Colonic mucosa (tissue), 4 donors: ENCODE measurements around the gene HDLBP. TPM values are rescaled to one million over a fixed set of nuclear protein-coding genes. Genes with fewer than 3 reads are reported as not detected.

Source experiments
- DNase-seq: peaks from one replicate; pipeline ENCODE4 v3.0.0-alpha.2; 2020
- H3K27ac ChIP-seq: fragments of 200-600 bp; one replicate; pipeline ENCODE4 v1.8.0; 2021
- H3K27me3 ChIP-seq: fragments of 200-600 bp; one replicate; pipeline ENCODE4 v1.8.0; 2021
- H3K36me3 ChIP-seq: fragments of 200-600 bp; one replicate; pipeline ENCODE4 v1.8.0; 2021
- H3K4me1 ChIP-seq: fragments of 200-600 bp; one replicate; pipeline ENCODE4 v1.8.0; 2021; ENCODE audit warnings: mild to moderate bottlenecking
- H3K4me3 ChIP-seq: fragments of 200-600 bp; one replicate; pipeline ENCODE4 v1.8.0; 2021
- H3K9ac ChIP-seq, 2 donors: one replicate each; pipeline ENCODE4 v1.7.0; 2013; ENCODE audit warnings: control low read depth in 2 of 2, low read depth in 2 of 2, low read length in 2 of 2
- H3K9me3 ChIP-seq: fragments of 200-600 bp; one replicate; pipeline ENCODE4 v1.8.0; 2021
- intact Hi-C: fragments of 100-400 bp; cut with DNase I; formaldehyde crosslinking; loops from one replicate; pipeline ENCODE4 v1.14.1; 2022
- total RNA-seq, 2 donors: library from RNA; stranded (reverse); fragmentation: NEBNext Ultra II Directional in 1 of 2; extraction: Animal tissue kit (Norgen Biotek cat#: 25700) in 1 of 2; gene quantifications; one replicate each; pipeline ENCODE4 v1.2.1, GENCODE V29; 2021
- TF ChIP-seq, protein P1 (sequence below): fragments of 200-600 bp; IDR thresholded peaks from one replicate; pipeline ENCODE4 v1.8.0; 2022; ENCODE audit warnings: antibody characterized with exemption, mild to moderate bottlenecking
- donor health status: healthy.
- donor health status: DM: no; HTN: no; CAD: no.
- donor health status: DM: no; HTN: no; CAD: no.

Gene HDLBP
- total RNA-seq, 2 donors from 2014 or later, result 483 to 625 TPM

DNA sequence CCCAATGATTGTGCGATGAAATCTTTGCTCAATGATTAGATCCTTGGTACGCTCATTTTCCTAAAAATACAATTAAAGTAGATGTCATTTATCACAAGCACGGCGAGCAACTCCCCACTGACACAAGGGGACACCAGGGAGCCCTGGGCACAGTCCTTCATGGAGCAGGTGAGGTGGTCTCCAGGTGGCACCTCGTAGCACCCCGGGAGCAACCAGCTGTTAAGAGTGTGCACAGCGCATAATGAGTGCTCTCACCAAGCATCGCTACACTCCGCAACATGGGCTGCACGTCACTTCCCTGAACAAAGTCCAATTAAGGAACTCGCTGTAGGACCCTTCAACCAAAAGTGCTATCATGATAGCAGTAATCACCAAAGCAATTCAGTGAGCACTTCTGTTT lies 67.2 kb downstream of the HDLBP start:
- H3K4me1 ChIP-seq, result no peaks in the 10 kb centered on the region
- no peak for DNase-seq
- intact Hi-C loops, result no loop called here
- no peak overlapping the region for H3K27ac ChIP-seq
- H3K9ac ChIP-seq, result no peak overlapping the region
- TF ChIP-seq, protein P1, sequence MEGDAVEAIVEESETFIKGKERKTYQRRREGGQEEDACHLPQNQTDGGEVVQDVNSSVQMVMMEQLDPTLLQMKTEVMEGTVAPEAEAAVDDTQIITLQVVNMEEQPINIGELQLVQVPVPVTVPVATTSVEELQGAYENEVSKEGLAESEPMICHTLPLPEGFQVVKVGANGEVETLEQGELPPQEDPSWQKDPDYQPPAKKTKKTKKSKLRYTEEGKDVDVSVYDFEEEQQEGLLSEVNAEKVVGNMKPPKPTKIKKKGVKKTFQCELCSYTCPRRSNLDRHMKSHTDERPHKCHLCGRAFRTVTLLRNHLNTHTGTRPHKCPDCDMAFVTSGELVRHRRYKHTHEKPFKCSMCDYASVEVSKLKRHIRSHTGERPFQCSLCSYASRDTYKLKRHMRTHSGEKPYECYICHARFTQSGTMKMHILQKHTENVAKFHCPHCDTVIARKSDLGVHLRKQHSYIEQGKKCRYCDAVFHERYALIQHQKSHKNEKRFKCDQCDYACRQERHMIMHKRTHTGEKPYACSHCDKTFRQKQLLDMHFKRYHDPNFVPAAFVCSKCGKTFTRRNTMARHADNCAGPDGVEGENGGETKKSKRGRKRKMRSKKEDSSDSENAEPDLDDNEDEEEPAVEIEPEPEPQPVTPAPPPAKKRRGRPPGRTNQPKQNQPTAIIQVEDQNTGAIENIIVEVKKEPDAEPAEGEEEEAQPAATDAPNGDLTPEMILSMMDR, result no peak
- H3K36me3 ChIP-seq, result peaks cover 57% of the 10 kb centered on the region
- H3K4me3 ChIP-seq, result no peak overlapping the region
- H3K9me3 ChIP-seq, result no peaks in the 10 kb centered on the region
- no peaks in the 10 kb centered on the region for H3K27me3 ChIP-seq

DNA sequence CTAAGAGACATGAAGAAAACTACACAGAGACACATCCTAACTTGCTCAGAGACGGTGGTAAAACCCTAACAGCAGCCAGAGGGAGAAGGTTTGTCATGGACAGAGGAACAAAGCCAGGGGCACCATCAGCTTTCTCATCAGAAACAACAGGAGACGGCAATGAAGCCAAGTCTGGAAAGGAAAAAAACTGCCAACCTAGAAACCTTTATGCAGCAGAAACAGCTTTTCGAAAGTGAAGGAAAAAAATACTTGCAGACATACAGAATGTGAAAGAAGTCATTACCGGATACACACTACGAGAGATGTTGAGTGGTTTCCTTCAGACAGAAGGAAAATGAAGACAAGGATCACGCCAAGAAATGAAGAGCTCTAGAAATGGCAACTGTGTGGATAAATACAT lies 71.1 kb downstream of the HDLBP start:
- Histone ChIP-seq H3K27ac (no peak overlapping the region), H3K4me1 (no peaks in the 10 kb centered on the region), H3K9ac (no peak overlapping the region), H3K36me3 (peaks cover 64% of the 10 kb centered on the region), H3K9me3 (no peaks in the 10 kb centered on the region), H3K4me3 (no peak overlapping the region), H3K27me3 (no peaks in the 10 kb centered on the region)
- intact Hi-C loops, result no loop called here
- TF ChIP-seq, protein P1, result no peak
- DNase-seq, result no peak

DNA sequence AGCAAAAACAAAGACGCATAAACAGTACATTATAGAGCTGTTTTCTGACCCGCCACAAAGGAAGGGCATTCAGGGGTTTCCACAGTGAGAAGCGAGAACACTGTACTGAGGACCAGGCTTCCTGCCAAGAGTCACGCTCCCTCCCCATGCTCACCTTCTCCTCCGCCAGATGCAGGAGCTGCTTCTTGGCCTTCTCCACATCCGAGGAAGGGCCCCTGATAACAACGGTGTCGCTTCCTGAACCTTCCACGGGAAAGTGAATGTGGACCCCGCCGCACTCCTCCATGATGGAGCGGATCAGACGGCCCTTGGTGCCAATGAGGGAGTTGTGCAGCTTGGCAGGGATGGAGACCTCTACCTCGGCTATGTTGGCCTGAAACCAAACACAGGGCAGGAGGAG lies 73.2 kb downstream of the HDLBP start:
- TF ChIP-seq, protein P1, result no peak
- intact Hi-C loops, result no loop called here
- Histone ChIP-seq H3K27ac (no peak overlapping the region), H3K9me3 (no peaks in the 10 kb centered on the region), H3K27me3 (no peaks in the 10 kb centered on the region), H3K36me3 (peaks cover 65% of the 10 kb centered on the region), H3K4me3 (no peak overlapping the region), H3K4me1 (no peaks in the 10 kb centered on the region), H3K9ac (no peak overlapping the region)
- DNase-seq, result no peak

DNA sequence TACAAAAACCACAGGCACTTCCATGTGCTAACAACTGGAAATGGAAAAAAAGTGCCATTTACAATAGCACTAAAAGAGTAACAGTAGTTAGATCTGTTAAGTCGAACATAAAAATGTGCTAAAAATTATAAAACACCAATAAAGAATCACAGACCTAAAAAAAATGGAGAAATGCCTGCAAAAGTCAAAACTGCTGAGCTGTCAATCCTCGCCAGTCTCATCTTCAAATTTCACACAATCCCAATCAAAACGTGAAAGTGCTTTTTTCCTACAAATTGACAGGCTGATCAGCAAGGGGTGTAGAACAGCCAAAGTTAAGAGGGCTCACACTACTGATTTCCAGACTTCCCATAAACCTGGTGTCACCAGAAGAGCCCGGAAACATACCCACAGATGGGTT lies 73.8 kb downstream of the HDLBP start:
- Histone ChIP-seq H3K36me3 (peaks cover 69% of the 10 kb centered on the region), H3K27me3 (no peaks in the 10 kb centered on the region), H3K4me3 (no peak overlapping the region), H3K9me3 (no peaks in the 10 kb centered on the region), H3K4me1 (no peaks in the 10 kb centered on the region), H3K9ac (no peak overlapping the region), H3K27ac (no peak overlapping the region)
- DNase-seq, result no peak
- intact Hi-C loops, result no loop called here
- TF ChIP-seq, protein P1, result no peak

DNA sequence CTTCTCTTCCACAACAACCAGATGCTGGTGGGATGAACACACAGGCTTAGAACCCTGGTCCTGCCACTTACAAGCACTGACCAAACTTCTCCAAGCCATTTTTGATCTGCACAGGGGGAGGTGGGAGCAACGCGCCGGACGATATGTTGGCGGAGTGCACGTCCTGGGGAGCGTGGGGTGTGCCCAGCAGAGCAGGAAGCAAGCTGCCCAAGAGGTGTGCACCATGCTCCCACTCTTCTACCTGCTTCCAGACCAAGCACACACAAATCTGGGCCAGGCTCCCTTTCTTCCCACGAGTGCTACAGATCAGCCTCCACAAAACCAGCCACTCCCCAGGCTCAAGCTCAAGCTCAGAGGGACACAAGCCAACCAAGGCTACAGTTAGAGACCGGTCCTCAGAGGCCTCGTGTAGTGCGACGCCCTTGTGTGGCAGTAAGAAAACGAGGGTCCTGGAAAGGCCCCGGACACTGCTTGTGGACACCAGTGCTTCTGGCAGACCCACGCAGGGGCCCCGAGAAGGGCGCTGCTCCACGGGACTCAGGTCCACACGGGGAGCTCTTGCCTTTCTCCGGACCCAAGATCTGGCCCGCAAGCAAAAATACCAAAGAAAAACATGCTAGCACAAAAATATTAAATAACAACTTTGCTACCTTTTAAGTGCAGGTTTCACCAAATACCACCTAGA lies 75.0 kb downstream of the HDLBP start:
- H3K36me3 ChIP-seq, result peaks cover 74% of the 10 kb centered on the region
- intact Hi-C loops, result no loop called here
- H3K9me3 ChIP-seq, result no peaks in the 10 kb centered on the region
- no peak overlapping the region for H3K27ac ChIP-seq
- DNase-seq, result no peak
- H3K27me3 ChIP-seq, result no peaks in the 10 kb centered on the region
- H3K9ac ChIP-seq, result no peak overlapping the region
- no peaks in the 10 kb centered on the region for H3K4me1 ChIP-seq
- H3K4me3 ChIP-seq, result no peak overlapping the region
- TF ChIP-seq, protein P1, result no peak
